GM20000 (cell line): Measurements from ENCODE around the gene SIMC1.
"Not testable (repeated sequence)": the region's sequence is repeated elsewhere in the genome, so short reads cannot be mapped to it uniquely, and the experiment has no call there.

Experiments
- DNase-seq: peaks from one replicate; pipeline ENCODE4 v3.0.0; 2012; ENCODE audit warnings: low spot score
- CTCF ChIP-seq: IDR thresholded peaks from 2 replicates; pipeline ENCODE4 v1.5.1; 2012; ENCODE audit warnings: mild to moderate bottlenecking, control low read depth; ENCODE audit errors: extremely low read depth, missing control alignments

SIMC1 gene

GRCh38 chr5:176237971-176238644, at the start of gene SIMC1:
Gene SIMC1, plus strand, starts transcription at chr5:176238424. Its CDS starts 85 bp downstream, at chr5:176238509.
- DNase-seq, result peak; percentile 90

- no peak for DNase-seq
- TF ChIP-seq CTCF, result no peak
Observed at GRCh38 chr5:176188506-176189193, 49.6 kb upstream of the SIMC1 start.

DNA sequence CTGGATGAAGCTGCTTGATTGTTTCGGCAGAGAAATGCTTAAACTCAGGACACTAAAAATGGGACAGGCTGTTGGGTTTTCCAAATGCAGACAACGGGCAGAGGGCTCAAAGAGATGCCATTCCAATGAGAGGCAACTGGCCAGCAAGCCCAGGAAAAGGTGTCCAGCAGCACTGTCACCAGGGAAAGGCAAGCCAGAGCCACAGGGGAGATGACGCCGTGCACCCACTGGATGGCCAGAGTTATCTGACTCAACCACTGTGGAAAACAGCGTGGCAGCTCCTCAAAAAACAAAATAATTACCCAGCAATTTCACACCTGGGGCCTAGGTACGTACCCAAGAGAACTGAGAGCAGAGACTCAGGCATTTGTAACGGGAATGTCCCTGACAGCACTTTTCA, 48.4 kb upstream of the SIMC1 start:
- TF ChIP-seq CTCF, result no peak
- DNase-seq, result no peak

- TF ChIP-seq CTCF, result no peak
- DNase-seq, result no peak
Observed at GRCh38 chr5:176190886-176191755, 47.1 kb upstream of the SIMC1 start.

GRCh38 chr5:176192094-176192721, 46.0 kb upstream of the SIMC1 start:
- TF ChIP-seq CTCF, result no peak
- DNase-seq, result no peak

DNA sequence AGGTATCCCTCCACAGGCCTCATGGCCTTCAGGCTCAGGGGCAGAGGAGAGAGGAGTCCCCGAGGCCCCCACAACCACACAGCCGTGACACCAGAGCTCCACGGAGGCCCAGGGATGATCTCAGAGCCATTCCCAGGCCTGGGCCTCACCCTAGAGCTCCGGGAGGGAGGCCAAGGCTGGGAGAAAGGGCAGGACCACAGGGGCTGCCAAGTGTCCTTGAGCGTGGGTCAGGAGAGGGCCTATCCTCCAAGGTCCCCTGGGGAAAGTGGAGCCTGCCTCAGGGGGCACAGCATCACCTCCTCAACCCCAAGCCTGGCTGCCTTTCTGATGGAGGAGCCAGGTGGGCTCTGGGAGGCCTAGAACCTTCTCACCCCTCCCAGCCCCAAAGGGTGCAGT, 45.5 kb upstream of the SIMC1 start:
- DNase-seq, result not testable (repeated sequence)

DNA sequence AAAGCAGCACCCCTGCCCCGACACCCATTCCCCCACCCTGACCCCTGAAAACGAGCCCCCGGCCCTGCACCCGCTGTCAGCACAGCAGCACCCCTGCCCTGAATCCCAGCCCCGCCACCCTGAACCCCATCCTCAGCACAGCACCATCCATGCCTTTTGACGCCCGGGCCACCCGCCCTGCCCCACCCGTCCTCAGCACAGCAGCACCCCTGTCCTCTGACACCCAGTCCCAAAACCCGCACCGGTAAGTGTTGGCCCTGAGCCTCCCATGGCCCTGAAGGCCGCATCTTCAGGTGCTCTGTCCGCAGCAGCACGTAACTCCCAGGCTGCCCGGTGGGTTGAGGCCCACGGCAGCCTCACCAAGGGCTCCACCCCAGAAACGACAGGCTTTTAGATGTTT, 44.6 kb upstream of the SIMC1 start:
- not testable (repeated sequence) for DNase-seq

DNA sequence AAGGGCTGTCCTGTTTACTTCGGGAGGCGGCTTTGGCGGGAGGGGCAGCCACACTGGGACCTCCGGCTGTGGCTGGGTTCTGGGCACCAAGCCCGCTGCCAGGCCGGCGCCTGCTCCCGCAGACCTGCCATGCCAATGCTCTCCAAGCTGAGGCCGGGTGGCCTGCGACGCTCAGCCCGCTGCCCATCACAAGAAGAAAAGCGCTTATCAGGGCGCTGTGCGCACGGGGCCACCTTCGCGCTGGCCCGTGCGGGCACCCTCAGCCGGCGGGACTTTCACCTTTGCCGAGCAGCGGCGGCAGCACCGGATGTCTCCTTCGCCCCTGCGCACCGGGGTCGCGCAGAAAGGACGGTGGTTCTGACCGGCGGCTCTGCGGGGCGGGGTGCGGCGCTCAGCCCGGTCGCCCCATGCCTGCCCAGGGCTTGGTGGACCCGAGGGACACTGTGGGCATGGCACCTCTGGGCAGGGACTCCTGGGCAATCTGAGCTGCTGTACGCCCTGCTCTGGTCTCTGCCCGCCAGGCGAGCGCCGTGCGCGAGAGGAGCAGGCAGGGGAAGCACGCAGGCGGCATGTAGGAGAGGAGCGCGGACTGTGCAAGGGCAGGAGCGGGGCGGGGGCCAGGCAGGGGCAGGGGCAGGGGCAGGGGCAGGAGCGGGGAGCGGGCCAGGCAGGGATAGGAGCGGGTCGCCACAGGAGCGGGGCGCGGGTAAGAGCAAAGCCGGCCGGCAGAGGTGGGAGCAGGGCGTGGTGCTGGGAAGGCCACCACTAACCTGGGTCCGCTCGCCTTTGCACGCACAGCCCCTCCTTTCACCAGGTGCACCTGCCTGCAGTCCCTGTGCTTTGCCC, 43.8 kb upstream of the SIMC1 start:
- DNase-seq, result not testable (repeated sequence)

DNA sequence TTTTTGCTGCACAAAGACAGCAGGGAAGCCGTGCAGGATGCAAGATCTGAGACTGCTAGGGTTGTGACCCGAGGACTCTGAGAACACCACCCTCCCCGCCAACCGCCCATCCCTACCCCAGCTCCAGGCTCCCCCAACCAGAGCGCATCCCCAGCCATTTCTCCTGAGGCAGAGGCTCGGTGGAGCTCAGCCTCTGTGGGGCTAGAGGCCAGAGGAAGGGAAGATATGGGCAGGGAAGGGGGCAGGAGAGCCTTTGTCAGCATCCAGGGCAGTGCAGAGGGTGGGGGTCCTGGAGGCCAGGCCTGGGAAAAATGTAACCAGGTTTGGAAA, 43.2 kb upstream of the SIMC1 start:
- DNase-seq, result not testable (repeated sequence)

GRCh38 chr5:176195487-176196207, 42.6 kb upstream of the SIMC1 start:
- DNase-seq, result not testable (repeated sequence)

DNA sequence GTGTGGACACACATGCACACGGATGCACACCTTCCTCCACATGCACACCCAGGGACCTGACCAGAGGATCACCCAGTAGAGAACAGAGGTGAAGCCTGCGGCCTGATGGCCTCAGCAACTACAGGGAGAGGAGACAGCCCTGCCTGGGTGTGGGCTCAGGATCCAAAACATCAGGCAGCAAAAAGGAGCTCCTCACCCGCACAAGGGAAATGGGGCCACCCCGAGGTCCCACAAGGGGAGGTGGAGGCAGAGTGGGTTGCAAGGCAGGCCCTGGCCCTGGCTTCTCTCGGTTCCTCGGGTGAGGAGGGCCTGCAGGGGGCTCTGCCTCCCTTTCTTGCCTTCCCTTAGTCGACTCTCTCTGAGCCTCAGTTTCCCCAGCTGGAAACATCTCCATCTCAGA, 41.4 kb upstream of the SIMC1 start:
- DNase-seq, result not testable (repeated sequence)

DNA sequence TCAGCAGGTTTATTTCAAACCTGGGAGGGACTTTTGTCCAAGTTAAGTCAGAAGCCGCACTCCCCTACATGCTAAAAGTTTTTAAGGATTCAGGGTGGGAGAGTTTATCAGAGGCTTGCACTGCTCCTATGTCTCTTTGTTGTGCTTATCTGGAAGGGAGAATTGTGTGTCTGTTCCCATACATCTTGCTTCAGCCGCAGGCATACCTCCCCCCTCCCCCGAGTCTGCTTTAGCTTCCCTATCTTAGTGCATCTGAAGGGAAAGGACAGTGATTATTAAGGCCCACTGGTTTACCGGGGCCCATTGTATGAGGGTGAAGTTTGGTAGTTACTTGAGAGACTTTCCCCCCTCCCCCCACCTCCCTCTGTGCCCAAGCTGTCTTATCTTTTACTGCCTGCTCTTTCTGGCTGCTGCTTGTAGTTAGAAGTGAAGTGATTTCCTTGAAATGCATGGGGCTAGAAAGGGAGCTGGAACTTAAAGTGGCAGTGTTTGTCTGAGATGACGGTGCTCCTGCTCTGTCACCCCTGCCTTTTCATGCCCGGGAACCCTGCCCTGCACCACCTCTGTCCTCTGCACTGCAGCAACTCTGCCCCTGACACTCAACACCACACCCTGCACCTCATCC, 40.9 kb upstream of the SIMC1 start:
- DNase-seq, result not testable (repeated sequence)

DNA sequence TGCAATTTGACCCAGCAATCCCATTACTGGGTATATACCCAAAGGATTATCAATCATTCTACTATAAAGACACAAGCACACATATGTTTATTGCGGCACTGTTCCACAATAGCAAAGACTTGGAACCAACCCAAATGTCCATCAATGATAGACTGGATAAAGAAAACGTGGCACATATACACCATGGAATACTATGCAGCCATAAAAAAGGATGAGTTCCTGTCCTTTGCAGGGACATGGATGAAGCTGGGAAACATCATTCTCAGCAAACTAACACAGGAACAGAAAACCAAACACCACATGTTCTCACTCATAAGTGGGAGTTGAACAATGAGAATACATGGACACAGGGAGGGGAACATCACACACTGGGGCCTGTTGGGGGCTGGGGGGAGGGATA, 39.9 kb upstream of the SIMC1 start:
- DNase-seq, result not testable (repeated sequence)
